GM18520 (cell line): ENCODE data around the gene PLEKHG2.

Experiments used
- ATAC-seq: cut with Tn5 transposase; IDR thresholded peaks from one replicate; pipeline ENCODE4 v1.9.1; 2021; ENCODE audit not compliant: unreplicated experiment

The PLEKHG2 gene

GRCh38 chr19:39403331-39404312, 8.8 kb upstream of the PLEKHG2 start:
- no peak for ATAC-seq

- no peak for ATAC-seq
Observed at GRCh38 chr19:39405261-39405957, 7.1 kb upstream of the PLEKHG2 start.

GRCh38 chr19:39405958-39406655, 6.4 kb upstream of the PLEKHG2 start:
- no peak for ATAC-seq

DNA sequence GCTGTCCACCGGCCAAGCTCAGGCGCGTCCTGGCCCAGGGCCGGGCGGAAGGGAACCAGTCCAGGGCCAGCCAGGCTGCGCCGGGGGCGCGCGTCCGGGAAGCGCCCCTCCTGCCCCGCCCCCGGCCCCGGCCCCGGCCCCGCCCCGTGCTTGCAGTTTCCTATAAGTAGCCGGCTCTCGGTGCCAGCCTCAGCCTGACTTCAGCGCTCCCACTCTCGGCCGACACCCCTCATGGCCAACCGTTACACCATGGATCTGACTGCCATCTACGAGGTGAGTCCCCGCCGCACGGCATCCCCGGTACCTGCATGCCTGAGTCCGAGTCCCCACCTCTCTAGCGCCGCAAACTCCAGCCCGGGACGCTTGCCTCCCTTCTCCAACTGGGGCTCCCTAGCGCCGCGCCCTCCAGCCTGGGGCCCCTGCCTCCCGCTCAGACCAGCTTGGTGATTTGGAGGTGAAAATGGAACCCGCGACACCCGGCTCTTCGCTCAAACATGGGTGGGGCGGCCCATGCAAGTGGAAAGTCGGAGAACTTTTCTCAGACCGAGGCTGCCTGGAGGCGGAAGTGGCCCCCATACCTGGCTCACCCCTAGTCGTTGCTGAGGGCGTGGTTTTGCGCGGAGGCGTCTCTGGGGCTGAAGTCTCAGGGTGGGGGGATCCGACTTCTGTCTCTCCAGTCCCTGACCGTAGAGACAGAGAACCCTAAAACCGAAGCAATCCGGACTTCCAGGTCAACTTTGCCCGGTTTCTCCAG, 5.6 kb upstream of the PLEKHG2 start, which contains the start of gene ZFP36:
TSS of gene ZFP36 (plus strand) at position 192 of the 754 bp plus-strand sequence. CDS start at position 250, 58 bp downstream.
- ATAC-seq: peak; percentile 14

GRCh38 chr19:39407410-39407659, 5.1 kb upstream of the PLEKHG2 start:
- no peak for ATAC-seq

DNA sequence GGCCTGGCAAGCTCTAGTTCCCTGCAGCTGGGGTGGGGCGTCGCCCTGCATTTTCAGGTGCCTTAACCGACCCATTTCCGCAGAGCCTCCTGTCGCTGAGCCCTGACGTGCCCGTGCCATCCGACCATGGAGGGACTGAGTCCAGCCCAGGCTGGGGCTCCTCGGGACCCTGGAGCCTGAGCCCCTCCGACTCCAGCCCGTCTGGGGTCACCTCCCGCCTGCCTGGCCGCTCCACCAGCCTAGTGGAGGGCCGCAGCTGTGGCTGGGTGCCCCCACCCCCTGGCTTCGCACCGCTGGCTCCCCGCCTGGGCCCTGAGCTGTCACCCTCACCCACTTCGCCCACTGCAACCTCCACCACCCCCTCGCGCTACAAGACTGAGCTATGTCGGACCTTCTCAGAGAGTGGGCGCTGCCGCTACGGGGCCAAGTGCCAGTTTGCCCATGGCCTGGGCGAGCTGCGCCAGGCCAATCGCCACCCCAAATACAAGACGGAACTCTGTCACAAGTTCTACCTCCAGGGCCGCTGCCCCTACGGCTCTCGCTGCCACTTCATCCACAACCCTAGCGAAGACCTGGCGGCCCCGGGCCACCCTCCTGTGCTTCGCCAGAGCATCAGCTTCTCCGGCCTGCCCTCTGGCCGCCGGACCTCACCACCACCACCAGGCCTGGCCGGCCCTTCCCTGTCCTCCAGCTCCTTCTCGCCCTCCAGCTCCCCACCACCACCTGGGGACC, 4.6 kb upstream of the PLEKHG2 start:
- no peak for ATAC-seq

GRCh38 chr19:39408392-39409207, 3.9 kb upstream of the PLEKHG2 start:
- ATAC-seq: no peak

- no peak for ATAC-seq
Observed at GRCh38 chr19:39409208-39410016, 3.1 kb upstream of the PLEKHG2 start.

DNA sequence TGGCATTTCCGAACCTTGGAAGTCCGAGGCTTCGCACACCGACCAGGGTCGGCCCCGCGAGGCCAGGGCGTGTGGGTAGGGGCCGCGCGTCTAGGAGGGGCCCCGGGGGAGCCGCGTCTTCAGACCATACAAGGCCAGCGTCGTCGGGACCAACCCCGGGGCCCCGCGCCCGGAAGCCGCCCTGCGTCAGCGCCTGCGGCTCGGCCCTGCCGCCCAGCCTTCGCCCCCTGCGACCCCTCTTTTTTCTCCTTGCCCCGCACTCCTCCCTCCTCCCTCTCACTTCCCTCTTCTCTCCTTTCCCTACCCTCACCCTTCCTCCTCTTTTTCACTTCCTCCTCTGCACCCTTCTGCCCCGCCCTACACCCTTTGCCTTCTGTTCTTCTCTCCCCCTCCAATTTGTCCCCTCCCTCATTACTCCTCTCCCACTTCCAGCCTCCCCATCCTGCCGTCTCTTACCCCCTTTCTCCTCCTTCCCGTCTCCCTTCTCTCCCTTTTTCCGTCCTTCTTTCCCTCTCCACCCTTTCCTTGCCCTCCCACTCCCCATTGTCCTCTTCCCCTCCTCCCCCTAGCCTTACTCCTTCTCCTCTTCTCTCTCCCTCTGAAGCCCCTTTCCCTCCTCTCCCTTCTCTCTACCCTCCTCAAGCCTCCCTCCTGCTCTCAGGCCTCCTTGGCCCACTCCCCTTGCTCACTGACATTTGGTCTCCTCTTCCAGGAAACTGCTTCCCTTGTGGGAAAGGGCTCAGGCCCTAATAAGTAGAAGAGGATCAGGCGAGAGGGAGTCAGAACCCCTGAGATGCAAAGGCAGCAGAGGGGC, 2.2 kb upstream of the PLEKHG2 start:
- ATAC-seq: no peak

- no peak for ATAC-seq
Observed at GRCh38 chr19:39410831-39411080, 1.7 kb upstream of the PLEKHG2 start.

- no peak for ATAC-seq
Observed at GRCh38 chr19:39411081-39411831, 1.2 kb upstream of the PLEKHG2 start.

GRCh38 chr19:39411832-39412099, 703 bp upstream of the PLEKHG2 start:
- ATAC-seq: peak; percentile 18

GRCh38 chr19:39412867-39413271, 400 bp downstream of the PLEKHG2 start:
- ATAC-seq: no peak

DNA sequence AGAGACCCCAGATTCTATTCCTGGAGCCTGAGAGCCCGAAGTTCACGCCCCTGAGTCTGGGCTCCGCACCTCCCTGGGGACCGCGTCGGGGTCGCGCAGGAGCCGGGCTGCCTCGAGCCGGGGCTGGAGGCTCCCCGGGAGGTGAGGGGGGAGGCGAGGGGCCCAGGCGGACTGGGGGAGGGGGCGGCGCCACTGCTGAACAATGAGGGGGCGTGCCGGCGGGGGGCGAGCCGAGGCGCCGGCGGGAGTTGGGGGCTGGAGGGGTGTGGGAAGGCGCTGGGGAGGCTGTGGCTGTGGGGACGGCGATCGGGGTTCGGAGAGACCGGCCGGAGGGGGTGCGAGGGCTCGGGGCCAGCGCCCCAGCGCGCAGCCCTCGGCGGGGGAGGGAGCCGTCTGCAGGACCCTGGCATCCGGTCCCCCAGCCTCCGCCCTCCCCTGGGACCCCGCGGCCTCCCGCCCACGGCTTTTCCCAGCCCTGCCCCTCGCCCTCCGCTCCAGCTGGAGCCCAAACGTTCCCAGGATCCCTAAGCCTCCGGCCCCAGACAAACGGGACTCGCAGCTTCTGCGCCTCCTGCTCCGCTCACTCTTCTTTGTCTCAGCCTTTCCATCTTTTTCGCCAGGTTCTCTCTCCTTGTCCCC, 922 bp downstream of the PLEKHG2 start:
- ATAC-seq: no peak

DNA sequence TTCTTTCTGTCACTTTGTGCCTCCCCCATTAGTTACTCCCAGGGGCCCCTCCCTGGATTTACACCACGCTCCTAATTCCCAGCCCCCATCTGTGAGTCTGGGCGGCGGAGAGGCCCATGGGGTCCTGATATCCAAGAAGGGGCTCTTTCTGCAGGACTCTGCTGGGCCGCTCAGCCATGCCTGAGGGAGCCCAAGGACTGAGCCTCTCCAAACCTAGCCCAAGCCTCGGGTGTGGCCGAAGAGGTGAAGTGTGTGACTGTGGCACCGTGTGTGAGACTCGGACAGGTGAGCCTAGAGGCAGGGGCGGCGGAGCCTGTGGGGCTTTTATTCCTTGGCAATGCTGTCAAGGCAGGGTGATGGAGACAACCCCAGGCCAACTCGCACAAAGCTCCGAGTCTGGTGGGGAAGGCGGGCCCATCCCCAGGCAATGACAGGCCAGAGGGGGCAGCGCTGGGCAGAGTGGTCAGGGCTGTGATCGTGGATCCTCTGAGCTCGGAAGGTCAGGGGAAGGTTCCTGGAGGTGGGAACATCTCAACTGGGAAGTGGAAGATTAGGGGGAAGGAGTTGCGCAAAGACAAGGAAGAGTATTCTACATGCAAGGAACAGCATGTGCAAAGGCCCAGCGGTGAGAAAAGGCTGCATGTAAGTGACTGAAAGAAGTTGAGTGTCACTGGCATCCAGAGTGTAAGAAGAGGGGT, 1.6 kb downstream of the PLEKHG2 start:
- no peak for ATAC-seq
